ENCODE data around the gene TP53. TPM values are rescaled to one million over a fixed set of nuclear protein-coding genes. Genes with fewer than 3 reads are reported as not detected.
A peak's percentile ranks its signal among the peaks of the same experiment; 100 is the strongest.

The TP53 gene
- total RNA-seq, 6 donors from 2014 or later: 16.8 to 55.5 (median 21.9) TPM

- Histone ChIP-seq H3K9me3 (no peaks in the 10 kb centered on the region), H3K27me3 (peaks cover 0 to 24% (median 10%) of the 10 kb centered on the region in 4 donors), H3K4me1 (peaks cover 10 to 23% (median 13%) of the 10 kb centered on the region in 4 donors), H3K27ac (no peak overlapping the region), H3K4me3 (no peak overlapping the region), H3K36me3 (peaks cover 3 to 28% (median 26%) of the 10 kb centered on the region in 4 donors)
- no peak for TF ChIP-seq CTCF (IDR thresholded peaks at IDR 0.05)
- no peak for TF ChIP-seq POLR2AphosphoS5 (IDR thresholded peaks at IDR 0.05)
- TF ChIP-seq POLR2A (IDR thresholded peaks at IDR 0.05): no peak
- TF ChIP-seq EP300 (IDR thresholded peaks at IDR 0.05): no peak
- ATAC-seq (ENCODE audit: low FRiP score in 2 of 2) (peak in 1 of 2 donors; percentile 58), DNase-seq (peak in 1 of 2 donors; percentile 30)
- WGBS, 2 donors: 39 to 44% methylated on average over 19 to 24 of the region's 24 CpGs
Observed at GRCh38 chr17:7703584-7704479, 16.5 kb upstream of the TP53 start.

DNA sequence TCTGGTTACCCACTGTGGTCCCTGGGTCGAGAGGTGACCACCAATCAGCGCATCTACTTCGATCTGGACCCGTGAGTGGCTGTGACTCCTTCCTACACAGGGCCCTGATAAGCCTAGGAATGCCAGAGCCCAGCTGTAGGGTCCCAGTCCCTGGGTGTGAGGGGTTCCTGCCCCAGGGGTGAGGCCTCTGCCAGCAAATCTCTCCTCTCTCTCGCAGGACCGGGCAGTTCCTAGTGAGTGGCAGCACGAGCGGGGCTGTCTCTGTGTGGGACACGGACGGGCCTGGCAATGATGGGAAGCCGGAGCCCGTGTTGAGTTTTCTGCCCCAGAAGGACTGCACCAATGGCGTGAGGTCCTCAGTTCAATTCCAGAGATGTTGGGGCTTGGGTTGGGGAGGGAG is 15.5 kb upstream of the TP53 start:
- DNase-seq (no peak), ATAC-seq (ENCODE audit: low FRiP score in 2 of 2) (no peak)
- Histone ChIP-seq H3K36me3 (peaks cover 3 to 28% (median 26%) of the 10 kb centered on the region in 4 donors), H3K27me3 (peaks cover 0 to 24% (median 10%) of the 10 kb centered on the region in 4 donors), H3K27ac (no peak overlapping the region), H3K9me3 (no peaks in the 10 kb centered on the region), H3K4me1 (peaks cover 10 to 23% (median 13%) of the 10 kb centered on the region in 4 donors), H3K4me3 (no peak overlapping the region)
- no peak for TF ChIP-seq POLR2AphosphoS5 (IDR thresholded peaks at IDR 0.05)
- 94 to 100% methylated on average over 2 to 13 of the region's 13 CpGs for WGBS, 2 donors

GRCh38 chr17:7701681-7702080 is 14.4 kb upstream of the TP53 start:
- H3K9me3 ChIP-seq: no peaks in the 10 kb centered on the region
- peaks cover 10 to 23% (median 13%) of the 10 kb centered on the region in 4 donors for H3K4me1 ChIP-seq
- no peak overlapping the region for H3K4me3 ChIP-seq
- H3K27ac ChIP-seq: no peak overlapping the region
- H3K27me3 ChIP-seq: peaks cover 0 to 24% (median 10%) of the 10 kb centered on the region in 4 donors
- peaks cover 3 to 31% (median 26%) of the 10 kb centered on the region in 4 donors for H3K36me3 ChIP-seq
- 94% methylated on average over 13 to 14 of the region's 14 CpGs for WGBS, 2 donors
- TF ChIP-seq EP300 (IDR thresholded peaks at IDR 0.05) (no peak), POLR2A (IDR thresholded peaks at IDR 0.05) (no peak), CTCF (IDR thresholded peaks at IDR 0.05) (no peak), POLR2AphosphoS5 (IDR thresholded peaks at IDR 0.05) (no peak)
- ATAC-seq (ENCODE audit: low FRiP score in 2 of 2) (no peak), DNase-seq (no peak)

DNA sequence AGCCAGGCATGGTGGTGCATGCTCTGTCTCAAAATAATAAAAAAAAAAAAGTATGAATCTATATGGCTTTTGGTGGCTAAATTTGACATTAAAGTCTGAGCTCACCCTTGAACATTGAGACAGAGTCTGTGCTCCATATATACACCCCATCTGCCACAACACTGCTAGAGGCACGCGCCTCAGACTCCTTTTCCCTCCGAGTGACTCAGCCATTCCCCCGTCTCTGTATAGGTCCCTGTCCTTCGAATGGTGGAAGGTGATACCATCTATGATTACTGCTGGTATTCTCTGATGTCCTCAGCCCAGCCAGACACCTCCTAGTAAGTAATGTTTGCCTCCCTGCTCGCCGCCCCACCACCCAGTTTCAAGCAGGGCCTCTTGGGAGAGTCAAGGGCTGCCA is 13.2 kb upstream of the TP53 start:
- WGBS, 2 donors: 93 to 96% methylated on average over 7 of the region's 7 CpGs
- peaks cover 0 to 18% (median 9%) of the 10 kb centered on the region in 4 donors for H3K27me3 ChIP-seq
- no peaks in the 10 kb centered on the region for H3K9me3 ChIP-seq
- peaks cover 3 to 33% (median 29%) of the 10 kb centered on the region in 4 donors for H3K36me3 ChIP-seq
- H3K4me3 ChIP-seq: no peak overlapping the region
- no peak overlapping the region for H3K27ac ChIP-seq
- peaks cover 10 to 22% (median 13%) of the 10 kb centered on the region in 4 donors for H3K4me1 ChIP-seq
- no peak for ATAC-seq (ENCODE audit: low FRiP score in 2 of 2)
- DNase-seq: no peak
- TF ChIP-seq CTCF (IDR thresholded peaks at IDR 0.05) (no peak), EP300 (IDR thresholded peaks at IDR 0.05) (no peak), POLR2AphosphoS5 (IDR thresholded peaks at IDR 0.05) (no peak), POLR2A (IDR thresholded peaks at IDR 0.05) (no peak)

GRCh38 chr17:7697828-7698588 is 10.7 kb upstream of the TP53 start:
- H3K9me3 ChIP-seq: no peaks in the 10 kb centered on the region
- no peak overlapping the region for H3K4me3 ChIP-seq
- DNase-seq (no peak), ATAC-seq (ENCODE audit: low FRiP score in 2 of 2) (no peak)
- H3K27ac ChIP-seq: no peak overlapping the region
- no peaks in the 10 kb centered on the region for H3K4me1 ChIP-seq
- H3K27me3 ChIP-seq: no peaks in the 10 kb centered on the region
- WGBS, 2 donors: 97 to 99% methylated on average over 4 of the region's 4 CpGs
- no peak for TF ChIP-seq EP300 (IDR thresholded peaks at IDR 0.05)
- TF ChIP-seq CTCF (IDR thresholded peaks at IDR 0.05): no peak
- TF ChIP-seq POLR2AphosphoS5 (IDR thresholded peaks at IDR 0.05): no peak
- TF ChIP-seq POLR2A (IDR thresholded peaks at IDR 0.05): no peak
- H3K36me3 ChIP-seq: peaks cover 3 to 45% (median 29%) of the 10 kb centered on the region in 4 donors

Data from upper lobe of left lung (tissue), 6 donors.